ENCODE data around the gene TENM3.

DNA sequence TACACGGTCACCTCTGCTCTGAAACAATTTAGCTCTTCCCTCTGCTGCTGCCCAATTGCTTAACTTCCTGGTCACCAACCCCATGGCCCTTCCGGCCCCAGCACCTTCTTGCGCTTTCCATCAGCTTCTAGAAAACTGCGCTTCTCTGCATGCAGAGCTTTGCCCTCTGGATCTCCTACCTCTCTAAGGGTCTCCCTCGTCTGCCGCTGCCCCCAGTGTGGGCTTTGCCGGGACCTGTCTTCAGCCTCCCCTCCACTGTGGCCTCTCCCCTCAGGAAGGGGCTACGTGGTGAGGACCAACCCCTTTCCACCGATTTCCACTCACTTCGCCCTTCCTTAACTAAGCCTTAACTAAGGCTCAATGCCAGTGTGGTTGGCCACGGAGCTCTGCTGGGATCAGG, 579.4 kb downstream of the TENM3 start:
- TF ChIP-seq, protein P1, sequence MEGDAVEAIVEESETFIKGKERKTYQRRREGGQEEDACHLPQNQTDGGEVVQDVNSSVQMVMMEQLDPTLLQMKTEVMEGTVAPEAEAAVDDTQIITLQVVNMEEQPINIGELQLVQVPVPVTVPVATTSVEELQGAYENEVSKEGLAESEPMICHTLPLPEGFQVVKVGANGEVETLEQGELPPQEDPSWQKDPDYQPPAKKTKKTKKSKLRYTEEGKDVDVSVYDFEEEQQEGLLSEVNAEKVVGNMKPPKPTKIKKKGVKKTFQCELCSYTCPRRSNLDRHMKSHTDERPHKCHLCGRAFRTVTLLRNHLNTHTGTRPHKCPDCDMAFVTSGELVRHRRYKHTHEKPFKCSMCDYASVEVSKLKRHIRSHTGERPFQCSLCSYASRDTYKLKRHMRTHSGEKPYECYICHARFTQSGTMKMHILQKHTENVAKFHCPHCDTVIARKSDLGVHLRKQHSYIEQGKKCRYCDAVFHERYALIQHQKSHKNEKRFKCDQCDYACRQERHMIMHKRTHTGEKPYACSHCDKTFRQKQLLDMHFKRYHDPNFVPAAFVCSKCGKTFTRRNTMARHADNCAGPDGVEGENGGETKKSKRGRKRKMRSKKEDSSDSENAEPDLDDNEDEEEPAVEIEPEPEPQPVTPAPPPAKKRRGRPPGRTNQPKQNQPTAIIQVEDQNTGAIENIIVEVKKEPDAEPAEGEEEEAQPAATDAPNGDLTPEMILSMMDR (IDR thresholded peaks at IDR 0.05) = no peak
- TF ChIP-seq POLR2A (IDR thresholded peaks at IDR 0.05) = no peak

All from esophagus squamous epithelium (tissue), 4 donors.